GM12878 (cell line): ENCODE data around the gene CLEC12A. TPM values are rescaled to one million over a fixed set of nuclear protein-coding genes. Genes with fewer than 3 reads are reported as not detected.
"Not testable (repeated sequence)": the region's sequence is repeated elsewhere in the genome, so short reads cannot be mapped to it uniquely, and the experiment has no call there.

Experiments
- ATAC-seq: fragments of 200-7000 bp; cut with Tn5 transposase; 3 replicates; pipeline ENCODE4 v1.9.1; 2020; ENCODE audit warnings: mild to moderate bottlenecking, moderate library complexity
- BruUV-seq: library from RNA; stranded (reverse); fragments of 400-500 nt; replicated peaks from 2 replicates; lab custom pipeline; 2021; lab: Mats Ljungman, UMichigan
- CTCF ChIA-PET: fragments of 300-600 bp; sonication (Branson Sonifier 250); formaldehyde crosslinking; extraction: SDS; loops from one replicate; lab custom pipeline; 2021; ENCODE audit warnings: inconsistent platforms; lab: Yijun Ruan, JAX
- POLR2A ChIA-PET: fragments of 350-600 bp; formaldehyde crosslinking; extraction: SDS; loops from one replicate; lab custom pipeline; 2021; ENCODE audit warnings: inconsistent platforms; lab: Charles Lee
- RAD21 ChIA-PET: fragments of 300-600 bp; sonication (Branson Sonifier 250); formaldehyde crosslinking; loops from one replicate; lab custom pipeline; 2023; ENCODE audit warnings: antibody characterized with exemption; ENCODE audit not compliant: unreplicated experiment; lab: Charles Lee
- SMC1A ChIA-PET: fragments of 300-600 bp; sonication (Branson Sonifier 250); formaldehyde crosslinking; loops from one replicate; lab custom pipeline; 2023; ENCODE audit not compliant: unreplicated experiment, uncharacterized antibody; lab: Charles Lee
- DNase-seq: peaks from one replicate; pipeline ENCODE4 v3.0.0-alpha.2; 2011; ENCODE audit warnings: low read depth, low spot score
- FAIRE-seq: peaks from 3 replicates; lab custom pipeline; 2011; peaks lifted over from hg19 to GRCh38; lab: Jason Lieb, UNC
- H2AFZ ChIP-seq: 2 replicates; pipeline ENCODE4 v1.6.0; 2011; ENCODE audit warnings: low read depth, low read length, control low read depth; ENCODE audit not compliant: control insufficient read depth
- H3K27ac ChIP-seq: 2 replicates; pipeline ENCODE4 v1.5.1; 2011; ENCODE audit warnings: control low read depth; ENCODE audit not compliant: control insufficient read depth, insufficient read depth
- H3K27me3 ChIP-seq, 2 experiments: replicated peaks in 1 of 2; 2 replicates each; pipeline versions ENCODE4 v1.6.0 to v1.6.1; 2011; ENCODE audit warnings: low read length in 1 of 2; ENCODE audit not compliant: control insufficient read depth in 2 of 2, insufficient read depth in 2 of 2
- H3K36me3 ChIP-seq, 2 experiments: 2 replicates each; pipeline ENCODE4 v1.5.1; 2011; ENCODE audit warnings: low read length in 1 of 2; ENCODE audit not compliant: control insufficient read depth in 2 of 2, insufficient read depth in 2 of 2
- H3K4me1 ChIP-seq: 2 replicates; pipeline ENCODE4 v1.6.1; 2011; ENCODE audit warnings: mild to moderate bottlenecking, low read length, moderate library complexity, mixed read lengths; ENCODE audit not compliant: control insufficient read depth, insufficient read depth
- H3K4me2 ChIP-seq: 2 replicates; pipeline ENCODE4 v1.6.0; 2011; ENCODE audit warnings: control low read depth; ENCODE audit not compliant: control insufficient read depth, insufficient read depth
- H3K4me3 ChIP-seq: fragments of 200-600 bp; sonication (generic); 2 replicates; pipeline ENCODE4 v1.5.1; 2016
- H3K79me2 ChIP-seq: 2 replicates; pipeline ENCODE4 v1.6.0; 2011; ENCODE audit warnings: low read length; ENCODE audit not compliant: control insufficient read depth, insufficient read depth
- H3K9ac ChIP-seq: 2 replicates; pipeline ENCODE4 v1.8.0; 2011; ENCODE audit warnings: low read length, control low read depth, mixed read lengths; ENCODE audit not compliant: control insufficient read depth, insufficient read depth
- H3K9me3 ChIP-seq: replicated peaks from 3 replicates; pipeline ENCODE4 v1.5.1; 2011; ENCODE audit warnings: mild to moderate bottlenecking, low read length; ENCODE audit not compliant: control insufficient read depth, insufficient read depth
- H4K20me1 ChIP-seq: 2 replicates; pipeline ENCODE4 v1.6.0; 2011; ENCODE audit not compliant: control insufficient read depth, insufficient read depth
- EP300 ChIP-seq, 2 experiments: fragments of 150-350 bp in 1 of 2; IDR thresholded peaks; 2 replicates each; pipeline ENCODE4 v1.6.1; 2011 to 2012; ENCODE audit warnings: low read depth in 2 of 2, low read length in 2 of 2, borderline replicate concordance in 1 of 2, improper control_type of control experiment in 1 of 2, inconsistent platforms in 1 of 2; ENCODE audit not compliant: control insufficient read depth in 1 of 2
- GABPA ChIP-seq: IDR thresholded peaks from 2 replicates; pipeline ENCODE4 v1.6.1; 2014; ENCODE audit warnings: antibody characterized with exemption, low read depth, mild to moderate bottlenecking, inconsistent platforms
- NR2F1 ChIP-seq: fragments of 450-650 bp; conservative IDR thresholded peaks from 2 replicates; pipeline ENCODE4 v1.6.1; 2017; ENCODE audit warnings: mild to moderate bottlenecking
- RBBP5 ChIP-seq: fragments of 200-600 bp; sonication (generic); conservative IDR thresholded peaks from 2 replicates; pipeline ENCODE4 v1.6.1; 2016
- SMC3 ChIP-seq: IDR thresholded peaks from 2 replicates; pipeline ENCODE4 v1.6.1; 2011; ENCODE audit warnings: low read length, improper control_type of control experiment, borderline replicate concordance
- SRF ChIP-seq, 2 experiments: IDR thresholded peaks; 2 replicates each; pipeline ENCODE4 v1.6.1; 2011; ENCODE audit warnings: low read depth in 2 of 2, low read length in 2 of 2, mild to moderate bottlenecking in 1 of 2, moderate library complexity in 1 of 2
- STAT1 ChIP-seq: fragments of 450-650 bp; conservative IDR thresholded peaks from 2 replicates; pipeline ENCODE4 v1.6.1; 2014; ENCODE audit warnings: antibody characterized with exemption, mild to moderate bottlenecking
- ZBED1 ChIP-seq: IDR thresholded peaks from 2 replicates; pipeline ENCODE4 v1.6.1; 2016; ENCODE audit warnings: borderline replicate concordance
- WGBS: methylation state at CpG from one replicate; pipeline ENCODE4 v1.1.6; 2016; ENCODE audit warnings: low lambda C conversion rate; ENCODE audit not compliant: insufficient replicate concordance, insufficient coverage; ENCODE audit errors: missing lambda C conversion rate; 5-methylcytosine and 5-hydroxymethylcytosine counted together
- in situ Hi-C: fragments of 300-500 bp; cut with MboI; formaldehyde crosslinking; loops from 9 replicates; pipeline ENCODE4 v1.14.3; 2018; ENCODE audit warnings: mixed read lengths
- intact Hi-C: fragments of 100-400 bp; cut with micrococcal nuclease; formaldehyde crosslinking; loops from one replicate; pipeline ENCODE4 v1.14.2; 2022; ENCODE audit not compliant: unreplicated experiment
- polyA plus RNA-seq, 11 experiments: library from polyadenylated mRNA; depleted of rRNA in 4 of 11; unstranded in 6 of 11; stranded (reverse) in 5 of 11; fragments of >200 nt; fragmentation: Nextera tagmentation in 4 of 11; fragmentation: Illumina TruSeq in 1 of 11; extraction: Ambion mirVana in 4 of 11; extraction: Trizol in 1 of 11; gene quantifications; 1 replicate in 1 of 11; 2 replicates in 10 of 11; pipeline versions ENCODE4 v1.2.1 to v1.2.3, GENCODE V29; 2011 to 2016; ENCODE audit warnings: inconsistent platforms in 2 of 11, missing spikeins in 2 of 11, low read depth in 1 of 11
- total RNA-seq, 4 experiments: library from RNA; depleted of rRNA in 3 of 4; stranded (reverse); fragments of >200 nt in 3 of 4; fragmentation: Illumina TruSeq in 1 of 4; extraction: Trizol in 1 of 4; gene quantifications; 2 replicates each; pipeline versions ENCODE4 v1.2.1 to v1.2.3, GENCODE V29; 2013 to 2021
- TF ChIP-seq, protein P1 (sequence below): fragments of 450-650 bp; IDR thresholded peaks from 2 replicates; pipeline ENCODE4 v1.6.1; 2017; ENCODE audit warnings: low read depth, mild to moderate bottlenecking, moderate library complexity
- TF ChIP-seq, protein P2 (sequence below): IDR thresholded peaks from 2 replicates; pipeline ENCODE4 v1.6.1; 2012; ENCODE audit warnings: low read depth, low read length, improper control_type of control experiment
- TF ChIP-seq, protein P3 (sequence below): IDR thresholded peaks from 2 replicates; pipeline ENCODE4 v1.6.1; 2011; ENCODE audit warnings: borderline replicate concordance, low read depth, mild to moderate bottlenecking, moderate library complexity, mixed read lengths, low read length; ENCODE audit not compliant: insufficient read depth; ENCODE audit errors: extremely low read length
- TF ChIP-seq, protein P4 (sequence below): fragments of 450-650 bp; IDR thresholded peaks from 2 replicates; pipeline ENCODE4 v1.6.1; 2014; ENCODE audit warnings: mild to moderate bottlenecking

Gene CLEC12A
- total and polyA plus RNA-seq, 10 of the 15 experiments (the other 5 are each of a cell fraction or from before 2014, with no cell fraction given): 0.07 to 0.21 TPM; not detected in 8

DNA sequence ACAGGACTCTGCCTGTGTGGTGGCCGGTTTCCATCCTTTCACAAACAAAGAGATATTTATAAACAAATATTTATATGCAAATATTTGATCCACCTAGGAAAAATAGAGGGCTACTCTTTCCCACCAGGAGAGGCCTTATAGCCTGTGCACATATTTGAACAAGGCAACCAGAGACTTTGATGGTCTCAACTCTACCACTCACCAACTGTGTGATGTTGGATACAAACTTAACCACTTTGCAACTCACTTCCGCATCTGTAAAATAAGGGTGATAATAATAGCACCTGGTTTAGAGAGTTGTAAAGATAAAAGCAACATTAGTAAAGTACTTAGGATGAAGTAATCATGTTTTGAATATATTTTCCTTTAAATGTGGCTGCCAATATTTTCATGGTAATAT is 1.5 kb upstream of the CLEC12A start (continued):
- TF ChIP-seq RBBP5: no peak

DNA sequence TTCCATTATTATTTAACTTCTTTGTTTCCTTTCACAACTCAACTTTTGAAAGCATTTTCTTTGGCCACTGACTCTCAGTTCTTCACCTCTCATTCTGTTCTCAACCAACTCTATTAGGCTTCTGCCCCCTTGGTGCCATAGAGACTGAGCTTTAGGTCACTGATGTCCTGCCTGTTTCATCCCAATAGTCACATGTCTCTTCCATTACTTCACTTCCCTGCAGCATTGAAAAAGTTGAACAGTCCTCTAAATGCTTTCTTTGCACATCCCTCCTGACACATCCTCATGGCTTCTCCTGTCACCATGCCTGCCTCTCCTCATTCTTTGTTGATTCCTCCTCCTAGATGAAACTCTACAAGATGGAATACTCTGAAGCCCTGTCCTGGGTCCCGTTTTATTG is 2.7 kb downstream of the CLEC12A start:
- in situ Hi-C loops: no loop called here

DNA sequence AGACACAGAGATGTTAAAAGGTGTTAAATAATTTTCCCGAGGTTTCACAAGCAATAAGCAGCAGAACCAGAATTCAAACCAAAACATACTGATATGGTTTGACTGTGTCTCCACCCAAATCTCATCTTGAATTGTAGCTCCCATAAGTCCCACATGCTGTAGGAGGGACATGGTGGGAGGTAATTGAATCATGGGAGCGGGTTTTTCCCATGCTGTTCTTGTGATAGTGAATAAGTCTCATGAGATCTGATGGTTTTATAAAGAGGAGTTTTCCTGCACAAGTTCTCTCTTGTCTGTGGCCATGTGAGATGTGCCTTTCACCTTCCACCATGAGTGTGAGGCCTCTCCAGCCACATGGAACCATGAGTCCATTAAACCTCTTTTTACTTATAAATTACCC is 3.5 kb downstream of the CLEC12A start:
- H4K20me1 ChIP-seq, H3K27me3 ChIP-seq, H2AFZ ChIP-seq, H3K4me1 ChIP-seq, H3K9me3 ChIP-seq, H3K27ac ChIP-seq, H3K79me2 ChIP-seq, H3K4me2 ChIP-seq, POLR2A ChIA-PET, FAIRE-seq, H3K4me3 ChIP-seq, in situ Hi-C loops, DNase-seq, intact Hi-C loops, H3K36me3 ChIP-seq, H3K9ac ChIP-seq, CTCF ChIA-PET, RAD21 ChIA-PET, BruUV-seq, SMC1A ChIA-PET, ATAC-seq: not testable (repeated sequence)
- 30% methylated on average over 2 of the region's 2 CpGs for WGBS

More for the DNA sequence above, 2.7 kb downstream of the CLEC12A start:
- Histone ChIP-seq H3K27ac (no peak overlapping the region), H3K27me3 (peaks cover 0 to 2% of the 10 kb centered on the region in 2 experiments; a peak in 1 of 4 replicates), H3K36me3 (no peaks in the 10 kb centered on the region), H3K4me1 (no peaks in the 10 kb centered on the region), H3K9ac (no peak overlapping the region), H3K4me2 (no peak overlapping the region), H3K9me3 (peaks cover 8% of the 10 kb centered on the region; the same call in 1 of the 3 replicates), H2AFZ (no peak overlapping the region), H4K20me1 (no peaks in the 10 kb centered on the region), H3K4me3 (no peak overlapping the region), H3K79me2 (no peaks in the 10 kb centered on the region)
- intact Hi-C loops: no loop called here
- RAD21 ChIA-PET: no interaction called here
- CTCF ChIA-PET: no interaction called here
- TF ChIP-seq NR2F1 (no peak), STAT1 (no peak), ZBED1 (no peak), SRF (IDR thresholded peaks at IDR 0.05; ENCODE audit: low read depth in 2 of 2, low read length in 2 of 2) (no peak), EP300 (IDR thresholded peaks at IDR 0.05; ENCODE audit: borderline replicate concordance in 1 of 2, control insufficient read depth in 1 of 2, low read depth in 2 of 2, low read length in 2 of 2) (no peak), GABPA (no peak), SMC3 (no peak)
- TF ChIP-seq, protein P1, sequence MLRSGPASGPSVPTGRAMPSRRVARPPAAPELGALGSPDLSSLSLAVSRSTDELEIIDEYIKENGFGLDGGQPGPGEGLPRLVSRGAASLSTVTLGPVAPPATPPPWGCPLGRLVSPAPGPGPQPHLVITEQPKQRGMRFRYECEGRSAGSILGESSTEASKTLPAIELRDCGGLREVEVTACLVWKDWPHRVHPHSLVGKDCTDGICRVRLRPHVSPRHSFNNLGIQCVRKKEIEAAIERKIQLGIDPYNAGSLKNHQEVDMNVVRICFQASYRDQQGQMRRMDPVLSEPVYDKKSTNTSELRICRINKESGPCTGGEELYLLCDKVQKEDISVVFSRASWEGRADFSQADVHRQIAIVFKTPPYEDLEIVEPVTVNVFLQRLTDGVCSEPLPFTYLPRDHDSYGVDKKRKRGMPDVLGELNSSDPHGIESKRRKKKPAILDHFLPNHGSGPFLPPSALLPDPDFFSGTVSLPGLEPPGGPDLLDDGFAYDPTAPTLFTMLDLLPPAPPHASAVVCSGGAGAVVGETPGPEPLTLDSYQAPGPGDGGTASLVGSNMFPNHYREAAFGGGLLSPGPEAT: no peak
- TF ChIP-seq, protein P2, sequence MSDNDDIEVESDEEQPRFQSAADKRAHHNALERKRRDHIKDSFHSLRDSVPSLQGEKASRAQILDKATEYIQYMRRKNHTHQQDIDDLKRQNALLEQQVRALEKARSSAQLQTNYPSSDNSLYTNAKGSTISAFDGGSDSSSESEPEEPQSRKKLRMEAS: no peak
- TF ChIP-seq, protein P3, sequence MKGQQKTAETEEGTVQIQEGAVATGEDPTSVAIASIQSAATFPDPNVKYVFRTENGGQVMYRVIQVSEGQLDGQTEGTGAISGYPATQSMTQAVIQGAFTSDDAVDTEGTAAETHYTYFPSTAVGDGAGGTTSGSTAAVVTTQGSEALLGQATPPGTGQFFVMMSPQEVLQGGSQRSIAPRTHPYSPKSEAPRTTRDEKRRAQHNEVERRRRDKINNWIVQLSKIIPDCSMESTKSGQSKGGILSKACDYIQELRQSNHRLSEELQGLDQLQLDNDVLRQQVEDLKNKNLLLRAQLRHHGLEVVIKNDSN: no peak
- TF ChIP-seq, protein P4, sequence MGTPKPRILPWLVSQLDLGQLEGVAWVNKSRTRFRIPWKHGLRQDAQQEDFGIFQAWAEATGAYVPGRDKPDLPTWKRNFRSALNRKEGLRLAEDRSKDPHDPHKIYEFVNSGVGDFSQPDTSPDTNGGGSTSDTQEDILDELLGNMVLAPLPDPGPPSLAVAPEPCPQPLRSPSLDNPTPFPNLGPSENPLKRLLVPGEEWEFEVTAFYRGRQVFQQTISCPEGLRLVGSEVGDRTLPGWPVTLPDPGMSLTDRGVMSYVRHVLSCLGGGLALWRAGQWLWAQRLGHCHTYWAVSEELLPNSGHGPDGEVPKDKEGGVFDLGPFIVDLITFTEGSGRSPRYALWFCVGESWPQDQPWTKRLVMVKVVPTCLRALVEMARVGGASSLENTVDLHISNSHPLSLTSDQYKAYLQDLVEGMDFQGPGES: no peak
- FAIRE-seq: no peak
- BruUV-seq: no TSS peak
- SMC1A ChIA-PET: no interaction called here
- 0% methylated on average over 1 of the region's 1 CpG for WGBS
- DNase-seq: no peak
- no peak for ATAC-seq
- POLR2A ChIA-PET: no interaction called here
